Mesothelial cell of epicardium (in vitro differentiated cells): ENCODE measurements around the gene PTPRN2. TPM values are rescaled to one million over a fixed set of nuclear protein-coding genes. Genes with fewer than 3 reads are reported as not detected.

ENCODE experiments used
- DNase-seq, 2 experiments: peaks; one replicate each; pipeline ENCODE4 v3.0.0; 2021; ENCODE audit warnings: low spot score in 2 of 2; ENCODE audit not compliant: unreplicated experiment in 2 of 2
- H3K27ac Mint-ChIP-seq: 2 replicates; pipeline ENCODE4 v1.8.0; 2021; ENCODE audit warnings: mixed read lengths
- H3K27me3 Mint-ChIP-seq: 2 replicates; pipeline ENCODE4 v1.8.0; 2021; ENCODE audit warnings: low read depth, mixed read lengths
- H3K36me3 Mint-ChIP-seq: 2 replicates; pipeline ENCODE4 v1.8.0; 2021; ENCODE audit warnings: mixed read lengths
- H3K4me1 Mint-ChIP-seq: 2 replicates; pipeline ENCODE4 v1.8.0; 2021; ENCODE audit warnings: mixed read lengths
- H3K4me3 Mint-ChIP-seq: 2 replicates; pipeline ENCODE4 v1.8.0; 2021; ENCODE audit warnings: mild to moderate bottlenecking, moderate library complexity, mixed read lengths
- H3K9me3 Mint-ChIP-seq: 2 replicates; pipeline ENCODE4 v1.8.0; 2021; ENCODE audit warnings: mixed read lengths
- total RNA-seq: library from RNA; stranded (reverse); gene quantifications from 3 replicates; pipeline ENCODE4 v1.2.1, GENCODE V29; 2021
- TF ChIP-seq, protein P1 (sequence below): fragments of 200-600 bp; sonication (generic); IDR thresholded peaks from one replicate; pipeline ENCODE4 v1.5.0; 2021; ENCODE audit warnings: antibody characterized with exemption; ENCODE audit not compliant: unreplicated experiment

PTPRN2 gene
- total RNA-seq, 1 donor from 2014 or later: 2.2 TPM

DNA sequence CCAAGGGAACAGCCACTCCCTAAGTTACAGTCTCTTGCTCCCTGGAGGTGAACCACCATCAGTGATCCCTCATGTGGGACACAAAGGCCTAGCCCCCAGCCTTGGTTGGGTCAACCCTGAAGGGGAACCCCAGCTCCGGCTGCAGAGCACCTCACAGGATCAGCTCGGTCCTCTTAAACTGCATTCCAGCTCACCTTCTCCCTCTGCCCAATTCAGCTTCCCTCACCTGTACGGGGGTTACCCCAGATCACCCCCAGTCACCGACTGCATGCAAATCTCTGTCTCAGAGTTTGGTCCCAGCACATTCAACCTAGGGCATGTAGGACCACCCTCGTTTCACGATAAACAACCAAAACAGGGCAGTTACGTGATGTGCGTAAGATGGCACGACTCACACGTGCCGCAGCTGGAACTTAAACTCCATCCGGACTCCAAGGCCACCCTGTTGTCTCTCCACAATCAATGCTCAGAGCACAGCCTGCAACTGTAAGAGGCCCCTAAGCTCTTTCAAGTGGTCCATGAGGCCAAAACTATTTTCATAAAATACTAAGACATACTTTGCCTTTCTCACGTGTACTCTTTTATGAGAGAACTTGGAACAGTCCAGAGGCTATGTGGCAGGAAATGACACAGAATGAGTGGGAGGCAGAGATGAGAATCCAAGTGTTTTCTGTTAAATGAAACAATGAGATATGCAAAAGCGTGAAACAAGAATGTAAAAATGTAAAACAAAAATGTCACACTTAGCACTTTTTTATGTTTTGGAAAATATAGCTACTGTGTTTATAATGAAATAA is 285.2 kb downstream of the PTPRN2 start:
- Mint-ChIP-seq H3K4me1 (no peaks in the 10 kb centered on the region), H3K9me3 (peaks cover 30% of the 10 kb centered on the region), H3K27me3 (no peaks in the 10 kb centered on the region), H3K36me3 (no peaks in the 10 kb centered on the region), H3K4me3 (no peak overlapping the region), H3K27ac (no peak overlapping the region)
- TF ChIP-seq, protein P1, sequence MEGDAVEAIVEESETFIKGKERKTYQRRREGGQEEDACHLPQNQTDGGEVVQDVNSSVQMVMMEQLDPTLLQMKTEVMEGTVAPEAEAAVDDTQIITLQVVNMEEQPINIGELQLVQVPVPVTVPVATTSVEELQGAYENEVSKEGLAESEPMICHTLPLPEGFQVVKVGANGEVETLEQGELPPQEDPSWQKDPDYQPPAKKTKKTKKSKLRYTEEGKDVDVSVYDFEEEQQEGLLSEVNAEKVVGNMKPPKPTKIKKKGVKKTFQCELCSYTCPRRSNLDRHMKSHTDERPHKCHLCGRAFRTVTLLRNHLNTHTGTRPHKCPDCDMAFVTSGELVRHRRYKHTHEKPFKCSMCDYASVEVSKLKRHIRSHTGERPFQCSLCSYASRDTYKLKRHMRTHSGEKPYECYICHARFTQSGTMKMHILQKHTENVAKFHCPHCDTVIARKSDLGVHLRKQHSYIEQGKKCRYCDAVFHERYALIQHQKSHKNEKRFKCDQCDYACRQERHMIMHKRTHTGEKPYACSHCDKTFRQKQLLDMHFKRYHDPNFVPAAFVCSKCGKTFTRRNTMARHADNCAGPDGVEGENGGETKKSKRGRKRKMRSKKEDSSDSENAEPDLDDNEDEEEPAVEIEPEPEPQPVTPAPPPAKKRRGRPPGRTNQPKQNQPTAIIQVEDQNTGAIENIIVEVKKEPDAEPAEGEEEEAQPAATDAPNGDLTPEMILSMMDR: no peak
- no peak for DNase-seq

DNA sequence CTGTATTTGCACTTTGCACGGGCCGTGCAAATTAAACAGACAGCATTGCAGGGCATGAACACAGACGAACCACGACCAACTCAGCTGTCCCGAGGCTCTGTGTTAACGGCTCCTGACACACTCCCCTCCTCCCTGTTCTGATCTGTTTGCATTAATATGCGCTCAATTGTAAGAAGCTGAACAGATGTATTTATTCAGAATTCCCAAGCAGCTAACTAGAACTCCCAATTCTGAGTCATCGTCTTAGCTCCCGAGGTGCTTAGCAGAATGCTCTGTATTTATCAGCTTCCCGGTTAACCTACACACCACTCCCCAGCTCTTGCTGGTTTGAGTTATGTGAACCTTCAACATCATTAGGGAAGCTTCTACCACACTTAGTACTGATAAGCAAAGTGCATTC is 286.4 kb downstream of the PTPRN2 start:
- H3K9me3 Mint-ChIP-seq: peaks cover 27% of the 10 kb centered on the region
- no peak for DNase-seq
- H3K27ac Mint-ChIP-seq: no peak overlapping the region
- TF ChIP-seq, protein P1: no peak
- no peaks in the 10 kb centered on the region for H3K4me1 Mint-ChIP-seq
- no peaks in the 10 kb centered on the region for H3K27me3 Mint-ChIP-seq
- no peak overlapping the region for H3K4me3 Mint-ChIP-seq
- no peaks in the 10 kb centered on the region for H3K36me3 Mint-ChIP-seq

DNA sequence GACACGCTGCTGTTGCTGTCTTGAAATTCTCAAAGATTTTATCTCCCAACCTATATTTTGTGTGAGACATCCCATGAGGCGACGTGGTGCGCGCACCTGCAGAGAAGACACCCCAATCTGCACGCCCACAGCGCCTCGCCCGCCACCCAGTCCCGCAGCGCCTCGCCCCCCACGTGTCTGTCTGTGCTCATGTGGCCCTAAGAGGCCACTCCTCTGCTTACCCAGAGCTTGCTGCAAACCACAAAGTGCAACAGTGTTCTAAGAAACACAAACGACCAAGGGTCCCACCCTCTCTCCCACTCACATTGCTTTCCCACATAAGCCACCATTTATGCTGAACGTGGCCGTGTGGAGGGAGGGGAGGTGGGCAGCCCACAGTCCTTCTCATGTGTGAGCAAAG is 287.2 kb downstream of the PTPRN2 start:
- H3K9me3 Mint-ChIP-seq: peaks cover 27% of the 10 kb centered on the region
- no peak overlapping the region for H3K27ac Mint-ChIP-seq
- DNase-seq: no peak
- TF ChIP-seq, protein P1: no peak
- H3K36me3 Mint-ChIP-seq: peaks cover 3% of the 10 kb centered on the region
- H3K4me3 Mint-ChIP-seq: no peak overlapping the region
- H3K4me1 Mint-ChIP-seq: no peaks in the 10 kb centered on the region
- H3K27me3 Mint-ChIP-seq: no peaks in the 10 kb centered on the region

DNA sequence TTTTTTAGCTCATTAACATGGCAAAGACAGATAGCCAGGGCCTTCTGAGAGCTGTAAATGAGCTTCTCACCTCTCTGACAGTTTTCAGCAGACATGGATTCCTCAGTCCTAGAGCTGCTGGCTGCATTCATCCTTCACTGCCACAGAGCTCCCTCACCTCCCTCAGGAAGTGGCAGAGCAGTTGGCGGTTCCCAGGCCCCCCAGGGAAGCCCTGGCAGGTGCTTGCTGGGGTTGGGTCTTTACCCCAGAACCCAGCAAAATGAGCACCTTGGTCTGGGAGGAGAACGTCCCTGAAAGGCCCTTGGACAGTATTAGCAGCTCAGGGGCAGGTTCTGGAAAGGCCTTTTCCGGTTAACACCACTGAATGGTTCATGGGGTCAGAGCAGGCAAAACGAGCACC is 288.0 kb downstream of the PTPRN2 start:
- H3K4me1 Mint-ChIP-seq: no peaks in the 10 kb centered on the region
- no peak overlapping the region for H3K4me3 Mint-ChIP-seq
- peaks cover 3% of the 10 kb centered on the region for H3K36me3 Mint-ChIP-seq
- H3K27ac Mint-ChIP-seq: no peak overlapping the region
- DNase-seq: no peak
- TF ChIP-seq, protein P1: no peak
- H3K9me3 Mint-ChIP-seq: peaks cover 20% of the 10 kb centered on the region
- H3K27me3 Mint-ChIP-seq: no peaks in the 10 kb centered on the region

DNA sequence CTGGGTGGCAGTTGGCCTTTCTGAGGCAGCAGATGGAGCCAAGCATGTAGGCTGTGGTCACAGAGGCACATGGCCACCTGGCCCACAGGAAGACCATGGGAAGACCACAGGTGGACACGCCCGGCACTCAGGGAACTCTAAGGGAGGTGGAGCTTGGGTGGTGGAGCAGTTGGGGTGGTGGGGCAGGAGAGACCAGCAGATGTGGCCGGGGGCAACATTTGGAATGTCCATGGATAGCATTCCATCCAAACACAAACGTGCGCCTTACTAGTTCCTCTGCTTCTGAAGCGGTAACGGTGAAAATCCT is 290.9 kb downstream of the PTPRN2 start:
- Mint-ChIP-seq H3K36me3 (peaks cover 3% of the 10 kb centered on the region), H3K4me1 (no peaks in the 10 kb centered on the region), H3K4me3 (no peak overlapping the region), H3K27ac (no peak overlapping the region), H3K9me3 (peaks cover 26% of the 10 kb centered on the region), H3K27me3 (no peaks in the 10 kb centered on the region)
- no peak for DNase-seq
- TF ChIP-seq, protein P1: no peak
